ENCODE results near the gene KRTAP10-5. TPM values are rescaled to one million over a fixed set of nuclear protein-coding genes. Genes with fewer than 3 reads are reported as not detected.

KRTAP10-5 gene
- polyA plus RNA-seq, 2 of the 4 experiments (the other 2 are of a cell fraction), result not detected

DNA sequence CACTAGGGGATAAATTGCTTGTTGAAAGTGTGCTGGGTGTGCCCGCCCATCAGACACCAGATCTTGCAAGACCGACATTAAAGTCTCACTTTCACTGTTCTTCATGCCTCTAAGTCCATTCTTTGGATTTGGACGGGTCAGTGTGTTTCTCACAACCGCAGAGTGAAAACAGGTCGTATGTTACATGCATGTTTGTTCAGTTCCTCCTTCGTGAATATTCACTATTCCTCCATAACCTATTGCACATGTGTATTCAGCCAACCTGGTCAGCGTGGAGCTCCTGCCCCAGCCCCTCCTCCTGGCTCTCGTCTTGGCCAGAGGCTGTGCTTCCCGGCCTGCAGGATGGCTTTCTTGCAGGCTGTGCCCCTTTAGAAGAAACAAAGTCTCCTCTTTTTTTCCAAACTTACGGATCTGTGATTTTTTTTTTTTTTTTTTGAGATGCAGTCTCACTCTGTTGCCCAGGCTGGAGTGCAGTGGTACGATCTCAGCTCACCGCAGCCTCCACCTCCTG lies 14.1 kb upstream of the KRTAP10-5 start:
- H3K4me3 ChIP-seq, result no peak overlapping the region
- no peaks in the 10 kb centered on the region for H3K4me1 ChIP-seq
- POLR2A ChIA-PET, result no interaction called here
- DNase-seq (ENCODE audit: low read depth in 1 of 2, low spot score in 1 of 2), result no peak
- no peak for ATAC-seq
- H3K27ac ChIP-seq, result no peak overlapping the region
- no peak for FAIRE-seq
- no peak overlapping the region for H3K4me2 ChIP-seq
- WGBS (ENCODE audit: missing lambda C conversion rate), result 57% methylated on average over 12 of the region's 12 CpGs
- H3K9me3 ChIP-seq, result no peaks in the 10 kb centered on the region
- TF ChIP-seq ZC3H11A (IDR thresholded peaks at IDR 0.05), result no peak
- no peak for TF ChIP-seq EHMT2 (IDR thresholded peaks at IDR 0.05; ENCODE audit: low read depth)
- no peak for TF ChIP-seq RCOR1 (IDR thresholded peaks at IDR 0.05; ENCODE audit: low read depth, low read length)
- TF ChIP-seq, protein P1, sequence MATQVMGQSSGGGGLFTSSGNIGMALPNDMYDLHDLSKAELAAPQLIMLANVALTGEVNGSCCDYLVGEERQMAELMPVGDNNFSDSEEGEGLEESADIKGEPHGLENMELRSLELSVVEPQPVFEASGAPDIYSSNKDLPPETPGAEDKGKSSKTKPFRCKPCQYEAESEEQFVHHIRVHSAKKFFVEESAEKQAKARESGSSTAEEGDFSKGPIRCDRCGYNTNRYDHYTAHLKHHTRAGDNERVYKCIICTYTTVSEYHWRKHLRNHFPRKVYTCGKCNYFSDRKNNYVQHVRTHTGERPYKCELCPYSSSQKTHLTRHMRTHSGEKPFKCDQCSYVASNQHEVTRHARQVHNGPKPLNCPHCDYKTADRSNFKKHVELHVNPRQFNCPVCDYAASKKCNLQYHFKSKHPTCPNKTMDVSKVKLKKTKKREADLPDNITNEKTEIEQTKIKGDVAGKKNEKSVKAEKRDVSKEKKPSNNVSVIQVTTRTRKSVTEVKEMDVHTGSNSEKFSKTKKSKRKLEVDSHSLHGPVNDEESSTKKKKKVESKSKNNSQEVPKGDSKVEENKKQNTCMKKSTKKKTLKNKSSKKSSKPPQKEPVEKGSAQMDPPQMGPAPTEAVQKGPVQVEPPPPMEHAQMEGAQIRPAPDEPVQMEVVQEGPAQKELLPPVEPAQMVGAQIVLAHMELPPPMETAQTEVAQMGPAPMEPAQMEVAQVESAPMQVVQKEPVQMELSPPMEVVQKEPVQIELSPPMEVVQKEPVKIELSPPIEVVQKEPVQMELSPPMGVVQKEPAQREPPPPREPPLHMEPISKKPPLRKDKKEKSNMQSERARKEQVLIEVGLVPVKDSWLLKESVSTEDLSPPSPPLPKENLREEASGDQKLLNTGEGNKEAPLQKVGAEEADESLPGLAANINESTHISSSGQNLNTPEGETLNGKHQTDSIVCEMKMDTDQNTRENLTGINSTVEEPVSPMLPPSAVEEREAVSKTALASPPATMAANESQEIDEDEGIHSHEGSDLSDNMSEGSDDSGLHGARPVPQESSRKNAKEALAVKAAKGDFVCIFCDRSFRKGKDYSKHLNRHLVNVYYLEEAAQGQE (IDR thresholded peaks at IDR 0.05), result no peak
- no peak for TF ChIP-seq NFE2L2 (conservative IDR thresholded peaks at IDR 0.05; ENCODE audit: low read length)
- TF ChIP-seq JUNB (IDR thresholded peaks at IDR 0.05), result no peak
- CTCF ChIA-PET, result interaction anchor here (0.8 kb wide), 1 partner anchor 10 kb away, joined by 3 read pairs; no protein-coding TSS in a partner anchor

DNA sequence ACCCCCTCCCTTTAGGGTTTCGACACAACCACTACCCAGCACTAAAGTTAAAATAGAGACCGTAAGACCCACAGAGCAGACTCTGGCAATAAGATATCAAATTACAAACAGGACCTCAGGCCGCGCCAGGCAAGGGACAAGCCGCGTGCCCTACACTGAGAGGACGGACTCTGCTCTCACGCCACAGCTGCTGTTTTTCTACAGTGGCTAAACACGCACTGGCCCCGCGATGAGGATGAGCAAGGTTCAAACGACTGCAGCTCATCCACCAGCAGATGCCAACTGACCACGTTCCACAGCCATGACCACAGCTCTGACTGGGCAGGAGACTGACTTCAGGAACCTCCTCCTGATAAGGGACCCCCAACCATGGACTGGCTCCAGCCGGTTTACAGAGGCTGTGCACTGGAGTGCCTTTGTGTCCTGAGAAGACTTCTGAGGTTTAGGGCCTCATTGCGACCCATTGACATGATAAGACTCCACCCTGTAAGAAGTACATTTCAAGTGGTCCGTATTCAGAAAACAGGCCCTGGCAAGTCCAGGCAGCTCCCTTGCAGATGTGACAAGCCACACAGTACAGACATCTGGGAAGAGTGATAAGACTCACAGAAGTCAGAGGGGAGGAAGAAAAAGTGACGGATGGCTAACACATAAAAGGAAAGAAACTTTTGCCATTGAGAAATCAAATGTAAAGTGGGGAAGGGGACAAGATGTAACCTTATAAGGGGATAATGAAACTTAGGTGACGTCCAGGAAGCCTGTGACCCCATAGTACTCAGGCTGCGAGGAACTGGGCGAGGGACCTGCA lies 13.4 kb upstream of the KRTAP10-5 start:
- Histone ChIP-seq H3K4me2 (no peak overlapping the region), H3K4me1 (no peaks in the 10 kb centered on the region), H3K27ac (no peak overlapping the region), H3K4me3 (no peak overlapping the region), H3K9me3 (no peaks in the 10 kb centered on the region)
- CTCF ChIA-PET, result interaction anchor here (0.8 kb wide), 1 partner anchor 9 kb away, joined by 3 read pairs; no protein-coding TSS in a partner anchor
- DNase-seq (ENCODE audit: low read depth in 1 of 2, low spot score in 1 of 2) (no peak), ATAC-seq (no peak), FAIRE-seq (no peak)
- 86% methylated on average over 14 of the region's 20 CpGs for WGBS (ENCODE audit: missing lambda C conversion rate)
- TF ChIP-seq, protein P2, sequence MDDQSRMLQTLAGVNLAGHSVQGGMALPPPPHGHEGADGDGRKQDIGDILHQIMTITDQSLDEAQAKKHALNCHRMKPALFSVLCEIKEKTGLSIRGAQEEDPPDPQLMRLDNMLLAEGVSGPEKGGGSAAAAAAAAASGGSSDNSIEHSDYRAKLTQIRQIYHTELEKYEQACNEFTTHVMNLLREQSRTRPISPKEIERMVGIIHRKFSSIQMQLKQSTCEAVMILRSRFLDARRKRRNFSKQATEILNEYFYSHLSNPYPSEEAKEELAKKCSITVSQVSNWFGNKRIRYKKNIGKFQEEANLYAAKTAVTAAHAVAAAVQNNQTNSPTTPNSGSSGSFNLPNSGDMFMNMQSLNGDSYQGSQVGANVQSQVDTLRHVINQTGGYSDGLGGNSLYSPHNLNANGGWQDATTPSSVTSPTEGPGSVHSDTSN (IDR thresholded peaks at IDR 0.05), result no peak
- TF ChIP-seq ESRRA (IDR thresholded peaks at IDR 0.05; ENCODE audit: borderline replicate concordance, low read length), result no peak
- no peak for TF ChIP-seq NFE2L2 (conservative IDR thresholded peaks at IDR 0.05; ENCODE audit: low read length)
- no peak for TF ChIP-seq KDM5A (IDR thresholded peaks at IDR 0.05)
- TF ChIP-seq CEBPB (IDR thresholded peaks at IDR 0.05), result no peak
- no peak for TF ChIP-seq RCOR1 (IDR thresholded peaks at IDR 0.05; ENCODE audit: low read depth, low read length)
- no peak for TF ChIP-seq ATOH8 (CRISPR knock-in tag; IDR thresholded peaks at IDR 0.05; ENCODE audit: low read depth)
- no peak for TF ChIP-seq MAZ (IDR thresholded peaks at IDR 0.05; ENCODE audit: borderline replicate concordance, low read depth, low read length)
- no peak for TF ChIP-seq ZNF302 (CRISPR knock-in tag; IDR thresholded peaks at IDR 0.05)
- TF ChIP-seq JUNB (IDR thresholded peaks at IDR 0.05), result no peak
- TF ChIP-seq HOXB5 (CRISPR knock-in tag; IDR thresholded peaks at IDR 0.05), result no peak
- TF ChIP-seq NR3C1 (IDR thresholded peaks at IDR 0.05), result no peak
- no peak for TF ChIP-seq JUN (IDR thresholded peaks at IDR 0.05)
- no peak for TF ChIP-seq POLR2AphosphoS2 (conservative IDR thresholded peaks at IDR 0.05; ENCODE audit: low read length)
- no peak for TF ChIP-seq HOXB13 (CRISPR knock-in tag; IDR thresholded peaks at IDR 0.05; ENCODE audit: low read depth)
- TF ChIP-seq HDAC2 (IDR thresholded peaks at IDR 0.05), result no peak
- TF ChIP-seq, protein P1 (IDR thresholded peaks at IDR 0.05), result no peak
- no peak for TF ChIP-seq CBX2 (IDR thresholded peaks at IDR 0.05; ENCODE audit: borderline replicate concordance, low read depth)
- POLR2A ChIA-PET, result no interaction called here
